ENCODE data around the gene PPM1N. TPM values are rescaled to one million over a fixed set of nuclear protein-coding genes. Genes with fewer than 3 reads are reported as not detected.

The PPM1N gene
- total and polyA plus RNA-seq, 3 experiments from 2014 or later: 2.5 to 4.6 (median 3.3) TPM

DNA sequence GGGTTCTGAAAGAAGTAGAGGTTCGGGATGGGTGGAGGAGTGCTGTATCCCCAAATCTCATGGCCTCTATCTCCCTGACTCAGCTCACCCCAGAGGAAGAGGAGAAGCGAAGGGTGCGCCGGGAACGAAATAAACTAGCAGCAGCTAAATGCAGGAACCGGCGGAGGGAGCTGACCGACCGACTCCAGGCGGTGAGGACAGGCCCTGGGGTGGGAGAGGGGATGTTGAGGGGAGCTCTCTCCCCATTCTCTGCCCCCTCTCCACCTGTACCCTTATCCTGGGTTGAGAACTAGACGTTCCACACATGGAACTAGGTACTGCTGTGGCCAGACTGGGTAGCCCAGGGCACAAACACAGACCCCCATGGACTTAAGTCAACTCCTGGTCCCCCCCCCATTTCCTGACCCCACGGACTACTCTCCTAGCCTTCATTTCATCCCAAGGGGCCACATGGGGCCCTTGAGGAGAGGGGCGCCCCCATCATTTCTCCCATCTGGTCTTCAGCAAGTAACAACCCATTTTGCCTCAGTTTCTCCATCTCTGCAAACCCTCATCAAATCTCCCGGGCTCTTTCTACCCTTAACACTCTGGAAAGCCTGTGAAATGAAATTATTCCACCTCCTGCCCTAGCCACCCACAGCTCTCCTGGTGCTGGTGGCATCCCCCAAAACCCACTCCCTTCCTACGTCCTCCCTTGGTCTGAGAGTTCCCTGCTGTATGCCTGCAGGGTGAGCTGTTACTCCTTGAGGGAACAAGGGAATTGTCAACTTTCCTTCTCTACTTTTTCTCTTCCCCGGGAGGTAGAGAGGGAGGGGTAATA lies 26.9 kb upstream of the PPM1N start:
- H3K9me3 ChIP-seq (ENCODE audit: low read length): no peaks in the 10 kb centered on the region
- peaks cover 5 to 49% (median 5%) of the 10 kb centered on the region in 3 donors for H3K36me3 Mint-ChIP-seq
- peaks cover 0 to 9% (median 3%) of the 10 kb centered on the region in 5 donors for H3K9me3 Mint-ChIP-seq
- H3K27ac ChIP-seq (ENCODE audit: low read depth, low read length): no peak overlapping the region
- peaks cover 40 to 68% (median 40%) of the 10 kb centered on the region in 3 donors for H3K4me1 Mint-ChIP-seq
- no peaks in the 10 kb centered on the region for H3K36me3 ChIP-seq (ENCODE audit: insufficient read depth, low read length)
- peak overlapping the region; percentile 3 to 99 (median 98) for H3K27ac Mint-ChIP-seq
- peaks cover 4 to 71% of the 10 kb centered on the region in 2 donors for H3K27me3 Mint-ChIP-seq
- H3K4me3 Mint-ChIP-seq: peak overlapping the region; percentile 93 to 99 (median 95)
- peak in 2 of 5 donors; percentile 55 to 63 for DNase-seq
- H3K4me1 ChIP-seq (ENCODE audit: insufficient read depth, low read length): peaks cover 23% of the 10 kb centered on the region
- no peaks in the 10 kb centered on the region for H3K27me3 ChIP-seq (ENCODE audit: insufficient read depth, low read length, poor library complexity, severe bottlenecking)
- ChIA-PET CTCF (interaction anchor here (1.5 to 16.7 kb wide), 2 partner anchors 13 to 31 kb away, joined by 4 to 455 read pairs; no protein-coding TSS in a partner anchor), POLR2A (interaction anchor here (1.4 kb wide), 1 partner anchor 32 kb away, joined by 3 read pairs; no protein-coding TSS in a partner anchor)
- H3K4me3 ChIP-seq (ENCODE audit: low read length): no peak overlapping the region

DNA sequence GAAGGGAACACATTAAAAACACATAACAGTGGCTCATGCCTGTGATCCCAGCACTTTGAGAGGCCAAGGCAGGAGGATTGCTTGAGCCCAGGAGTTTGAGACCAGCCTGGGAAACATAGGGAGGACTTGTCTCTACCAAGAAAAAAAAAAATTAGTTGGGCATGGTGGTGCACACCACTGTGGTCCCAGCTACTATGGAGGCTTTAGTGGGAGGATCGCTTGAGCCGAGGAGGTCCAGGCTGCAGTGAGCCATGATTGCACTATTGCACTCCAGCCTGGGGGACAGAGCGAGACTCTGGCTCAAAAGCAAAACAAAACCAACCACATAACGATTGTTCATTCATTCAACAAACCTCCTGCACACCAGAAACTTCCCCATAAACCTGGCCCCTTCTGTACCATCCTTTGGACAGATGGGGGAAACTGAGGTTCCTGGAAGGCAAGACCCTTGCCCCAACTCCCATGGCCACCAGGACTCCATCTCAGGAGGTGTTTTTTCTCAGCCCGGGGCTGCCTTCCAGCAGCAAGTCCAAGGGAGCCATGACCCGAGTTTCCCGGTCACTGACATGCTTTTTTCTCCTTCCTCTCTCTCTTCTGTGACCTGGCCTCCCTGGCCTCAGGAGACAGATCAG lies 26.2 kb upstream of the PPM1N start:
- Histone ChIP-seq H3K9me3 (ENCODE audit: low read length) (no peaks in the 10 kb centered on the region), H3K36me3 (ENCODE audit: insufficient read depth, low read length) (no peaks in the 10 kb centered on the region), H3K27ac (ENCODE audit: low read depth, low read length) (no peak overlapping the region), H3K4me3 (ENCODE audit: low read length) (no peak overlapping the region), H3K4me1 (ENCODE audit: insufficient read depth, low read length) (peaks cover 23% of the 10 kb centered on the region), H3K27me3 (ENCODE audit: insufficient read depth, low read length, poor library complexity, severe bottlenecking) (no peaks in the 10 kb centered on the region)
- CTCF ChIA-PET: interaction anchor here (1.5 to 16.7 kb wide), 2 partner anchors 13 to 32 kb away, joined by 4 to 455 read pairs; no protein-coding TSS in a partner anchor
- Mint-ChIP-seq H3K9me3 (peaks cover 0 to 9% (median 3%) of the 10 kb centered on the region in 5 donors), H3K27me3 (peaks cover 4 to 73% of the 10 kb centered on the region in 2 donors), H3K4me3 (peak overlapping the region; percentile 56 to 95 (median 86)), H3K27ac (peak overlapping the region in 7 of 8 donors; percentile 3 to 99 (median 98)), H3K4me1 (peaks cover 43 to 71% (median 45%) of the 10 kb centered on the region in 3 donors), H3K36me3 (peaks cover 5 to 49% (median 5%) of the 10 kb centered on the region in 3 donors)
- POLR2A ChIA-PET: interaction anchor here (1.4 kb wide), 1 partner anchor 33 kb away, joined by 3 read pairs; no protein-coding TSS in a partner anchor
- DNase-seq: peak in 2 of 5 donors; percentile 57 to 58

DNA sequence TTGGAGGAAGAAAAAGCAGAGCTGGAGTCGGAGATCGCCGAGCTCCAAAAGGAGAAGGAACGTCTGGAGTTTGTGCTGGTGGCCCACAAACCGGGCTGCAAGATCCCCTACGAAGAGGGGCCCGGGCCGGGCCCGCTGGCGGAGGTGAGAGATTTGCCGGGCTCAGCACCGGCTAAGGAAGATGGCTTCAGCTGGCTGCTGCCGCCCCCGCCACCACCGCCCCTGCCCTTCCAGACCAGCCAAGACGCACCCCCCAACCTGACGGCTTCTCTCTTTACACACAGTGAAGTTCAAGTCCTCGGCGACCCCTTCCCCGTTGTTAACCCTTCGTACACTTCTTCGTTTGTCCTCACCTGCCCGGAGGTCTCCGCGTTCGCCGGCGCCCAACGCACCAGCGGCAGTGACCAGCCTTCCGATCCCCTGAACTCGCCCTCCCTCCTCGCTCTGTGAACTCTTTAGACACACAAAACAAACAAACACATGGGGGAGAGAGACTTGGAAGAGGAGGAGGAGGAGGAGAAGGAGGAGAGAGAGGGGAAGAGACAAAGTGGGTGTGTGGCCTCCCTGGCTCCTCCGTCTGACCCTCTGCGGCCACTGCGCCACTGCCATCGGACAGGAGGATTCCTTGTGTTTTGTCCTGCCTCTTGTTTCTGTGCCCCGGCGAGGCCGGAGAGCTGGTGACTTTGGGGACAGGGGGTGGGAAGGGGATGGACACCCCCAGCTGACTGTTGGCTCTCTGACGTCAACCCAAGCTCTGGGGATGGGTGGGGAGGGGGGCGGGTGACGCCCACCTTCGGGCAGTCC lies 25.5 kb upstream of the PPM1N start:
- Histone ChIP-seq H3K27ac (ENCODE audit: low read depth, low read length) (no peak overlapping the region), H3K4me3 (ENCODE audit: low read length) (no peak overlapping the region), H3K4me1 (ENCODE audit: insufficient read depth, low read length) (peaks cover 24% of the 10 kb centered on the region), H3K27me3 (ENCODE audit: insufficient read depth, low read length, poor library complexity, severe bottlenecking) (no peaks in the 10 kb centered on the region), H3K36me3 (ENCODE audit: insufficient read depth, low read length) (no peaks in the 10 kb centered on the region), H3K9me3 (ENCODE audit: low read length) (no peaks in the 10 kb centered on the region)
- Mint-ChIP-seq H3K36me3 (peaks cover 5 to 49% (median 5%) of the 10 kb centered on the region in 3 donors), H3K27me3 (peaks cover 4 to 68% of the 10 kb centered on the region in 2 donors), H3K4me1 (peaks cover 44 to 70% (median 49%) of the 10 kb centered on the region in 3 donors), H3K4me3 (peak overlapping the region; percentile 56 to 95 (median 72)), H3K27ac (peak overlapping the region in 7 of 8 donors; percentile 61 to 99 (median 79)), H3K9me3 (peaks cover 0 to 9% (median 3%) of the 10 kb centered on the region in 5 donors)
- ChIA-PET CTCF (interaction anchor here (1.0 to 16.7 kb wide), 3 partner anchors 12 to 33 kb away, joined by 3 to 455 read pairs (median 4); no protein-coding TSS in a partner anchor), POLR2A (interaction anchor here (0.6 kb wide), 1 partner anchor 27 kb away, joined by 4 read pairs; no protein-coding TSS in a partner anchor)
- DNase-seq: peak in 4 of 5 donors; percentile 26 to 82 (median 72)

DNA sequence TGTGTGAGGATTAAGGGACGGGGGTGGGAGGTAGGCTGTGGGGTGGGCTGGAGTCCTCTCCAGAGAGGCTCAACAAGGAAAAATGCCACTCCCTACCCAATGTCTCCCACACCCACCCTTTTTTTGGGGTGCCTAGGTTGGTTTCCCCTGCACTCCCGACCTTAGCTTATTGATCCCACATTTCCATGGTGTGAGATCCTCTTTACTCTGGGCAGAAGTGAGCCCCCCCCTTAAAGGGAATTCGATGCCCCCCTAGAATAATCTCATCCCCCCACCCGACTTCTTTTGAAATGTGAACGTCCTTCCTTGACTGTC lies 24.9 kb upstream of the PPM1N start:
- H3K9me3 Mint-ChIP-seq: peaks cover 0 to 6% (median 0%) of the 10 kb centered on the region in 5 donors
- H3K4me1 Mint-ChIP-seq: peaks cover 49 to 70% (median 51%) of the 10 kb centered on the region in 3 donors
- H3K4me3 Mint-ChIP-seq: peak overlapping the region; percentile 9 to 73 (median 56)
- Histone ChIP-seq H3K4me3 (ENCODE audit: low read length) (no peak overlapping the region), H3K27me3 (ENCODE audit: insufficient read depth, low read length, poor library complexity, severe bottlenecking) (no peaks in the 10 kb centered on the region), H3K27ac (ENCODE audit: low read depth, low read length) (no peak overlapping the region), H3K9me3 (ENCODE audit: low read length) (no peaks in the 10 kb centered on the region), H3K36me3 (ENCODE audit: insufficient read depth, low read length) (no peaks in the 10 kb centered on the region), H3K4me1 (ENCODE audit: insufficient read depth, low read length) (peaks cover 29% of the 10 kb centered on the region)
- POLR2A ChIA-PET: interaction anchor here (0.5 to 0.6 kb wide), 2 partner anchors 26 to 42 kb away, joined by 3 to 4 read pairs; no protein-coding TSS in a partner anchor
- H3K27me3 Mint-ChIP-seq: peaks cover 4 to 63% of the 10 kb centered on the region in 2 donors
- no peak for DNase-seq
- peaks cover 5 to 44% (median 5%) of the 10 kb centered on the region in 3 donors for H3K36me3 Mint-ChIP-seq
- CTCF ChIA-PET: interaction anchor here (1.0 to 16.7 kb wide), 2 partner anchors 26 to 33 kb away, joined by 3 to 455 read pairs; no protein-coding TSS in a partner anchor
- peak overlapping the region in 6 of 8 donors; percentile 56 to 99 (median 73) for H3K27ac Mint-ChIP-seq

DNA sequence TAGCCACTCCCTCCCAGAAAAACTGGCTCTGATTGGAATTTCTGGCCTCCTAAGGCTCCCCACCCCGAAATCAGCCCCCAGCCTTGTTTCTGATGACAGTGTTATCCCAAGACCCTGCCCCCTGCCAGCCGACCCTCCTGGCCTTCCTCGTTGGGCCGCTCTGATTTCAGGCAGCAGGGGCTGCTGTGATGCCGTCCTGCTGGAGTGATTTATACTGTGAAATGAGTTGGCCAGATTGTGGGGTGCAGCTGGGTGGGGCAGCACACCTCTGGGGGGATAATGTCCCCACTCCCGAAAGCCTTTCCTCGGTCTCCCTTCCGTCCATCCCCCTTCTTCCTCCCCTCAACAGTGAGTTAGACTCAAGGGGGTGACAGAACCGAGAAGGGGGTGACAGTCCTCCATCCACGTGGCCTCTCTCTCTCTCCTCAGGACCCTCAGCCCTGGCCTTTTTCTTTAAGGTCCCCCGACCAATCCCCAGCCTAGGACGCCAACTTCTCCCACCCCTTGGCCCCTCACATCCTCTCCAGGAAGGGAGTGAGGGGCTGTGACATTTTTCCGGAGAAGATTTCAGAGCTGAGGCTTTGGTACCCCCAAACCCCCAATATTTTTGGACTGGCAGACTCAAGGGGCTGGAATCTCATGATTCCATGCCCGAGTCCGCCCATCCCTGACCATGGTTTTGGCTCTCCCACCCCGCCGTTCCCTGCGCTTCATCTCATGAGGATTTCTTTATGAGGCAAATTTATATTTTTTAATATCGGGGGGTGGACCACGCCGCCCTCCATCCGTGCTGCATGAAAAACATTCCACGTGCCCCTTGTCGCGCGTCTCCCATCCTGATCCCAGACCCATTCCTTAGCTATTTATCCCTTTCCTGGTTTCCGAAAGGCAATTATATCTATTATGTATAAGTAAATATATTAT lies 24.3 kb upstream of the PPM1N start:
- H3K27ac ChIP-seq (ENCODE audit: low read depth, low read length): no peak overlapping the region
- H3K4me1 ChIP-seq (ENCODE audit: insufficient read depth, low read length): peaks cover 29% of the 10 kb centered on the region
- H3K27me3 Mint-ChIP-seq: peaks cover 4 to 63% of the 10 kb centered on the region in 2 donors
- DNase-seq: peak; percentile 39 to 85 (median 53)
- no peaks in the 10 kb centered on the region for H3K9me3 ChIP-seq (ENCODE audit: low read length)
- H3K36me3 Mint-ChIP-seq: peaks cover 5 to 43% (median 5%) of the 10 kb centered on the region in 3 donors
- H3K4me3 Mint-ChIP-seq: peak overlapping the region; percentile 9 to 77 (median 67)
- peak overlapping the region in 6 of 8 donors; percentile 56 to 99 (median 73) for H3K27ac Mint-ChIP-seq
- peaks cover 53 to 72% (median 56%) of the 10 kb centered on the region in 3 donors for H3K4me1 Mint-ChIP-seq
- no peaks in the 10 kb centered on the region for H3K36me3 ChIP-seq (ENCODE audit: insufficient read depth, low read length)
- peaks cover 0 to 7% (median 0%) of the 10 kb centered on the region in 5 donors for H3K9me3 Mint-ChIP-seq
- no peak overlapping the region for H3K4me3 ChIP-seq (ENCODE audit: low read length)
- no peaks in the 10 kb centered on the region for H3K27me3 ChIP-seq (ENCODE audit: insufficient read depth, low read length, poor library complexity, severe bottlenecking)
- ChIA-PET CTCF (interaction anchor here (1.0 to 16.7 kb wide), 4 partner anchors 11 to 46 kb away, joined by 3 to 455 read pairs (median 3); no protein-coding TSS in a partner anchor), POLR2A (interaction anchor here (0.5 kb wide), 1 partner anchor 42 kb away, joined by 3 read pairs; no protein-coding TSS in a partner anchor)

DNA sequence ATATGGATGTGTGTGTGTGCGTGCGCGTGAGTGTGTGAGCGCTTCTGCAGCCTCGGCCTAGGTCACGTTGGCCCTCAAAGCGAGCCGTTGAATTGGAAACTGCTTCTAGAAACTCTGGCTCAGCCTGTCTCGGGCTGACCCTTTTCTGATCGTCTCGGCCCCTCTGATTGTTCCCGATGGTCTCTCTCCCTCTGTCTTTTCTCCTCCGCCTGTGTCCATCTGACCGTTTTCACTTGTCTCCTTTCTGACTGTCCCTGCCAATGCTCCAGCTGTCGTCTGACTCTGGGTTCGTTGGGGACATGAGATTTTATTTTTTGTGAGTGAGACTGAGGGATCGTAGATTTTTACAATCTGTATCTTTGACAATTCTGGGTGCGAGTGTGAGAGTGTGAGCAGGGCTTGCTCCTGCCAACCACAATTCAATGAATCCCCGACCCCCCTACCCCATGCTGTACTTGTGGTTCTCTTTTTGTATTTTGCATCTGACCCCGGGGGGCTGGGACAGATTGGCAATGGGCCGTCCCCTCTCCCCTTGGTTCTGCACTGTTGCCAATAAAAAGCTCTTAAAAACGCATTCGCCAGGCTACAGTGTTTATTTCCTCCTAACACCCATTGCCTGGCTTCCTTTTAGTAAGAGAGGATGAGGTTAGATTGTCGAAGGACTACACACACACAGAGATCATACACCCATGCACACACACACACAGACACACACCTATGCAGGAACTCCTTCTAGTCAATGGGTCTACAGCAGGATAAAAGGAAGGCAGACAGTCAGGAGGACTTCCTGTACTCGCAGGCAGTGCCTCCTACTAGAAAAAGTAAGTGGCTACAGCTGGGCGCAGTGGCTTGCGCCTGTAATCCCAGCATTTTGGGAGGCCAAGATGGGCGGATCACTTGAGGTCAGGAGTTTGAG lies 23.4 kb upstream of the PPM1N start:
- Histone ChIP-seq H3K9me3 (ENCODE audit: low read length) (no peaks in the 10 kb centered on the region), H3K27ac (ENCODE audit: low read depth, low read length) (no peak overlapping the region), H3K36me3 (ENCODE audit: insufficient read depth, low read length) (no peaks in the 10 kb centered on the region), H3K27me3 (ENCODE audit: insufficient read depth, low read length, poor library complexity, severe bottlenecking) (no peaks in the 10 kb centered on the region), H3K4me1 (ENCODE audit: insufficient read depth, low read length) (peaks cover 24% of the 10 kb centered on the region), H3K4me3 (ENCODE audit: low read length) (no peak overlapping the region)
- Mint-ChIP-seq H3K27me3 (peaks cover 4 to 58% of the 10 kb centered on the region in 2 donors), H3K4me3 (peak overlapping the region; percentile 13 to 73 (median 51)), H3K36me3 (peaks cover 5 to 36% (median 5%) of the 10 kb centered on the region in 3 donors), H3K4me1 (peaks cover 54 to 71% (median 54%) of the 10 kb centered on the region in 3 donors), H3K9me3 (peaks cover 0 to 5% (median 0%) of the 10 kb centered on the region in 5 donors), H3K27ac (peak overlapping the region in 6 of 8 donors; percentile 18 to 99 (median 70))
- peak in 4 of 5 donors; percentile 52 to 84 (median 64) for DNase-seq
- ChIA-PET POLR2A (interaction anchor here (6.4 kb wide), 1 partner anchor 35 kb away, joined by 89 read pairs; no protein-coding TSS in a partner anchor), CTCF (interaction anchor here (1.3 to 16.7 kb wide), 3 partner anchors 10 to 47 kb away, joined by 3 to 455 read pairs (median 3); no protein-coding TSS in a partner anchor)

Measured in CD8-positive, alpha-beta memory T cell (primary cell).